OCI-LY7 (cell line): ENCODE data around the gene DOCK1. TPM values are rescaled to one million over a fixed set of nuclear protein-coding genes. Genes with fewer than 3 reads are reported as not detected.

Experiments
- BruUV-seq: library from RNA; stranded (reverse); fragments of 400-500 nt; replicated peaks from 2 replicates; lab custom pipeline; 2021; lab: Mats Ljungman, UMichigan
- CTCF ChIA-PET: fragments of 300-600 bp; sonication (Branson Sonifier 250); formaldehyde crosslinking; loops from one replicate; lab custom pipeline; 2022; ENCODE audit warnings: antibody characterized with exemption; ENCODE audit not compliant: unreplicated experiment; lab: Charles Lee
- POLR2A ChIA-PET: fragments of 300-600 bp; sonication (Branson Sonifier 250); formaldehyde crosslinking; loops from one replicate; lab custom pipeline; 2022; ENCODE audit warnings: antibody characterized with exemption; lab: Charles Lee
- DNase-seq: peaks from one replicate; pipeline ENCODE4 v3.0.0-alpha.2; 2015; ENCODE audit warnings: low spot score
- H2AFZ ChIP-seq: fragments of 200-600 bp; sonication (generic), shearing (Covaris generic); 2 replicates; pipeline ENCODE4 v1.6.1; 2014; ENCODE audit warnings: mild to moderate bottlenecking, antibody characterized with exemption, low read length, moderate library complexity
- H3K27ac ChIP-seq: fragments of 200-600 bp; sonication (generic); 2 replicates; pipeline ENCODE4 v1.5.1; 2014; ENCODE audit warnings: mixed run types, low read depth, mild to moderate bottlenecking, moderate library complexity, low read length, inconsistent platforms; ENCODE audit not compliant: poor library complexity, severe bottlenecking
- H3K36me3 ChIP-seq: fragments of 200-600 bp; sonication (generic); 2 replicates; pipeline ENCODE4 v1.6.1; 2014; ENCODE audit warnings: mild to moderate bottlenecking, antibody characterized with exemption, low read length, moderate library complexity, mixed read lengths; ENCODE audit not compliant: insufficient read depth
- H3K4me1 ChIP-seq: fragments of 200-600 bp; sonication (generic); 2 replicates; pipeline ENCODE4 v1.5.1; 2014; ENCODE audit warnings: mild to moderate bottlenecking, low read length; ENCODE audit not compliant: insufficient read depth, poor library complexity, severe bottlenecking
- H3K4me2 ChIP-seq: fragments of 200-600 bp; sonication (generic); 2 replicates; pipeline ENCODE4 v1.6.1; 2014; ENCODE audit warnings: mild to moderate bottlenecking, low read length
- H3K4me3 ChIP-seq: fragments of 200-600 bp; sonication (generic); 2 replicates; pipeline ENCODE4 v1.5.1; 2014; ENCODE audit warnings: mild to moderate bottlenecking, low read depth, low read length; ENCODE audit not compliant: poor library complexity, severe bottlenecking
- H3K79me2 ChIP-seq: fragments of 200-600 bp; sonication (generic); 2 replicates; pipeline ENCODE4 v1.6.1; 2016; ENCODE audit warnings: low read depth, mild to moderate bottlenecking, low read length, moderate library complexity, mixed read lengths; ENCODE audit not compliant: insufficient read depth
- H3K9me2 ChIP-seq: fragments of 200-600 bp; sonication (generic); 2 replicates; pipeline ENCODE4 v1.6.1; 2016; ENCODE audit warnings: mild to moderate bottlenecking, low read length, mixed read lengths; ENCODE audit not compliant: insufficient read depth
- H3K9me3 ChIP-seq: fragments of 200-600 bp; sonication (generic); 2 replicates; pipeline ENCODE4 v1.6.1; 2014; ENCODE audit warnings: mild to moderate bottlenecking, mixed run types, low read length, mixed read lengths
- H4K20me1 ChIP-seq: fragments of 200-600 bp; sonication (generic); 2 replicates; pipeline ENCODE4 v1.6.1; 2014; ENCODE audit warnings: mild to moderate bottlenecking, antibody characterized with exemption, low read length, moderate library complexity, mixed read lengths; ENCODE audit not compliant: insufficient read depth
- EZH2phosphoT487 ChIP-seq: fragments of 200-600 bp; sonication (generic); IDR thresholded peaks from 2 replicates; pipeline ENCODE4 v1.6.1; 2018; ENCODE audit warnings: low read depth, borderline replicate concordance, mild to moderate bottlenecking, mixed run types, antibody characterized with exemption, low read length, moderate library complexity, mixed read lengths
- intact Hi-C: fragments of 100-400 bp; cut with micrococcal nuclease; formaldehyde crosslinking; loops from one replicate; pipeline ENCODE4 v1.10.0; 2022; ENCODE audit not compliant: unreplicated experiment
- total RNA-seq, 2 experiments: library from RNA; depleted of rRNA in 1 of 2; stranded (reverse); fragments of >200 nt in 1 of 2; shearing (Covaris generic) in 1 of 2; gene quantifications; 2 replicates each; pipeline ENCODE4 v1.2.3, GENCODE V29; 2014 to 2022
- TF ChIP-seq, protein P1 (sequence below): fragments of 200-600 bp; sonication (generic); conservative IDR thresholded peaks from 2 replicates; pipeline ENCODE4 v1.5.1; 2014; ENCODE audit warnings: mild to moderate bottlenecking, antibody characterized with exemption, low read length, moderate library complexity, mixed read lengths

The DOCK1 gene
- total RNA-seq, 2 experiments from 2014 or later = not detected

DNA sequence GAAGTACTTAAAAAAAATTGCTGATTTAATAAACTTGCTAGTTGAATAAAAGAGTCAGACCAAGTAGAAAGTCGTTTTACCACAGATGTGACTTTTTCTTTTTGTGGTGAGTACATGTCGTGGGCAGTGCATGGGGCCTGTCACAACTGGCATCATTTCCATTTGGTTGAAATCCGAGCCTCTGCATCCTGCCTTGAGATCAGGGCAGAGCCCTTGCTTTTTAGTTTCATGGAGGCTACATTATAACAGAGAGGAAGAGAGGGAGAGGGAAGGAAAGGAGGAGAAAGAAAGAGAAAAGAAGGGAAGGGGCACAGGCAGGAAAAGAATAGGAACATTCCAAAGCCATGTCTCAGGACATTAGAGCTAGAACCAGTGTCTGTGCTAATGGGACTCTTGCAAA lies 311.6 kb downstream of the DOCK1 start:
- no peaks in the 10 kb centered on the region for H3K9me3 ChIP-seq
- intact Hi-C loops = no loop called here
- CTCF ChIA-PET = interaction anchor here (0.5 kb wide), 1 partner anchor 160 kb away, joined by 4 read pairs; no protein-coding TSS in a partner anchor

DNA sequence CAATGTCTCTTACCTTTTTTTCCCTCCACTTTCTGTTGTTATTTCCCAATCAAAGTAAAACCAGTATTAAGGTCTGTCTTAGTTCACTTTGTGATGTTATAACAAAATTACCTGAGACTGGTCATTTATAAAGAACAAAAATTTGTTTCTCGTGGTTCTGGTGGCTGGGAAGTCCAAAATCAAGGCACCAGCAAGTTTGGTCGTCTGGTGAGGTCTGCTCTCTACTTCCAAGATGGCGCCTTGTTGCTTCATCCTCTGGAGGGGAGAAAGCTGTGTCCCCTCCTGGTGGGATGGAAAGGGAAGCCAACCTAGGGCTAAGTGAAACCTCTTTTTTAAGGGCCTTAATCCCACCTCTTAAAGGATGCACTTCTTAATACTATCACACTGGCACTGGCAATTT lies 313.4 kb downstream of the DOCK1 start:
- no peak overlapping the region for H3K4me3 ChIP-seq
- H2AFZ ChIP-seq = no peak overlapping the region
- intact Hi-C loops = no loop called here
- H3K27ac ChIP-seq = no peak overlapping the region
- no peaks in the 10 kb centered on the region for H4K20me1 ChIP-seq
- H3K4me2 ChIP-seq = no peak overlapping the region
- no peak for DNase-seq
- no TSS peak for BruUV-seq
- no peaks in the 10 kb centered on the region for H3K36me3 ChIP-seq
- H3K79me2 ChIP-seq = no peaks in the 10 kb centered on the region
- no peak for TF ChIP-seq EZH2phosphoT487
- TF ChIP-seq, protein P1, sequence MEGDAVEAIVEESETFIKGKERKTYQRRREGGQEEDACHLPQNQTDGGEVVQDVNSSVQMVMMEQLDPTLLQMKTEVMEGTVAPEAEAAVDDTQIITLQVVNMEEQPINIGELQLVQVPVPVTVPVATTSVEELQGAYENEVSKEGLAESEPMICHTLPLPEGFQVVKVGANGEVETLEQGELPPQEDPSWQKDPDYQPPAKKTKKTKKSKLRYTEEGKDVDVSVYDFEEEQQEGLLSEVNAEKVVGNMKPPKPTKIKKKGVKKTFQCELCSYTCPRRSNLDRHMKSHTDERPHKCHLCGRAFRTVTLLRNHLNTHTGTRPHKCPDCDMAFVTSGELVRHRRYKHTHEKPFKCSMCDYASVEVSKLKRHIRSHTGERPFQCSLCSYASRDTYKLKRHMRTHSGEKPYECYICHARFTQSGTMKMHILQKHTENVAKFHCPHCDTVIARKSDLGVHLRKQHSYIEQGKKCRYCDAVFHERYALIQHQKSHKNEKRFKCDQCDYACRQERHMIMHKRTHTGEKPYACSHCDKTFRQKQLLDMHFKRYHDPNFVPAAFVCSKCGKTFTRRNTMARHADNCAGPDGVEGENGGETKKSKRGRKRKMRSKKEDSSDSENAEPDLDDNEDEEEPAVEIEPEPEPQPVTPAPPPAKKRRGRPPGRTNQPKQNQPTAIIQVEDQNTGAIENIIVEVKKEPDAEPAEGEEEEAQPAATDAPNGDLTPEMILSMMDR = no peak
- ChIA-PET CTCF (no interaction called here), POLR2A (interaction anchor here (0.7 kb wide), 1 partner anchor 11 kb away, joined by 3 read pairs; no protein-coding TSS in a partner anchor)
- H3K9me3 ChIP-seq = no peaks in the 10 kb centered on the region
- no peaks in the 10 kb centered on the region for H3K9me2 ChIP-seq
- H3K4me1 ChIP-seq = no peaks in the 10 kb centered on the region

More for the DNA sequence above, 311.6 kb downstream of the DOCK1 start:
- Histone ChIP-seq H3K4me1 (no peaks in the 10 kb centered on the region), H3K79me2 (no peaks in the 10 kb centered on the region), H4K20me1 (no peaks in the 10 kb centered on the region), H3K4me3 (no peak overlapping the region), H3K36me3 (no peaks in the 10 kb centered on the region), H3K9me2 (no peaks in the 10 kb centered on the region), H2AFZ (no peak overlapping the region), H3K27ac (no peak overlapping the region), H3K4me2 (no peak overlapping the region)
- no TSS peak for BruUV-seq
- no peak for DNase-seq
- POLR2A ChIA-PET = no interaction called here
- no peak for TF ChIP-seq EZH2phosphoT487
- TF ChIP-seq, protein P1 = no peak

DNA sequence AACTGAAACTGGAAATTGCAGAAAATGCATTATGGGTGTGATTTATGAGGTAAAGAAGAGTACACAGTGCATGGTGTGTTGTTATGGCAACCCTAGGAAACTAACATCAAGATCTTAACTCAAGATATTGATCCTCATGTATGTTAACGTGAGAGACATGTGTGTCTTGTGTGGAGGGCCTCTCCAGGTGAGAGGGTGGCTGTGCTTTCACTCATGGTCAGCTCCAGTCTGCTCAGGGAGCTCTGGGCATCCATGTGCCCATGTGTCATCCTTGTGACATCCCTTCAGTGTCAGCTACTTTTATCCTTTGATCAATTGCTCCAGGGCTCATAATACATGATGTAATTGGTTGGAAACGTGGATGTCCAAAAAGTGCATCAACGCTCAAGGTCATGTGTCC lies 316.1 kb downstream of the DOCK1 start:
- no peak for TF ChIP-seq EZH2phosphoT487
- TF ChIP-seq, protein P1 = no peak
- no peaks in the 10 kb centered on the region for H3K79me2 ChIP-seq
- intact Hi-C loops = no loop called here
- no peak overlapping the region for H3K4me2 ChIP-seq
- no peak for DNase-seq
- H3K4me1 ChIP-seq = no peaks in the 10 kb centered on the region
- POLR2A ChIA-PET = no interaction called here
- no TSS peak for BruUV-seq
- no peaks in the 10 kb centered on the region for H3K36me3 ChIP-seq
- H2AFZ ChIP-seq = no peak overlapping the region
- no peak overlapping the region for H3K4me3 ChIP-seq
- no peaks in the 10 kb centered on the region for H4K20me1 ChIP-seq
- H3K27ac ChIP-seq = no peak overlapping the region
- no peaks in the 10 kb centered on the region for H3K9me3 ChIP-seq
- CTCF ChIA-PET = no interaction called here
- no peaks in the 10 kb centered on the region for H3K9me2 ChIP-seq
